GM21786 (cell line): ENCODE measurements around the gene NEMF.
"Not testable (repeated sequence)": the region's sequence is repeated elsewhere in the genome, so short reads cannot be mapped to it uniquely, and the experiment has no call there.

Experiments used
- ATAC-seq: cut with Tn5 transposase; IDR thresholded peaks from one replicate; pipeline ENCODE4 v1.9.1; 2021; ENCODE audit not compliant: unreplicated experiment

NEMF gene

DNA sequence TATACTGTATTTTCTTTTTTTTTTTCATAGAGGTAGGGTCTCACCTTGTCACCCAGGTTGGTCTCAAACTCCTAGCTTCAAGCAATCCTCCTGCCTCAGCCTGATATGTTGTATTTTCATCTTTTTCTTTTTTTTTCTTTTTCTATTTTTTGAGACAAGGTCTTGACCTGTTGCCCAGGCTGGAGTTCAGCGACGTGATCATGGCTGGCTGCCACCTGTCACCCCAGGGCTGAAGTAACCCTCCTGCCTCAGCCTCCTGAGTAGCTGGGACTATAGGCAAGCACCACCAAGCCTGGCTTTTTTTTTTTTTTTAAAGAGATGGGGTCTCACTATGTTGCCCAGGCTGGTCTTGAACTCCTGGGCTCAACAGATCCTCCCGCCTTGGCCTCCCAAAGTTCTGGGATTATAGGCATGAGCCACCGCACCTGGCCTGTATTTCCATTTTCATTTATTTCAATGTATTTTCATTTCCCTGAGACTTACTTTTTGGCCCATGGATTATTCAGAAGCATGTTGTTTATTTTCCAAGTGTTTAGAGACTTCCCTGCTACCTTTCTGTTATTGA lies 24.1 kb upstream of the NEMF start:
- ATAC-seq = no peak

DNA sequence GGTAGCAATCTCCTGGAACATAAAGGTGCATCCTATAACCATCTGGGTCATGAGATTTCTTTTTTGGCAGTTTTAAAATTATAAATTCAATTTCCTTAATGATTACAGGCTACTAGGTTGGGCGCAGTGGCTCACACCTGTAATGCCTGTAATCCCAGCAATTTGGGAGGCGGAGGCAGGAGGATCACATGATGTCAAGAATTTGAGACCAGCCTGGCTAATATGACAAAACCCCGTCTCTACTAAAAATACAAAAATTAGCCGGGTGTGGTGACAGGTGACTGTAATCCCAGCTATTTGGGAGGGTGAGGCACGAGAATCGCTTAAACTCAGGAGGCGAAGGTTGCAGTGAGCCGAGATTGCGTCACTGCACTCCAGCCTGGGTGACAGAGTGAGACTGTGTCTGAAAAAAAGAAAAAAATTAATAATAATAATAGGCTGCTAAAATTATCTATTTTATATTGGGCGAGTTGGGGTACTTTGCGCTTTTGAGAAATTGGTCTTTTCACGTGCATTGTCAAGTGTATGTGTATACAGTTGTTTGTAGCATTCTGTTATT lies 23.1 kb upstream of the NEMF start:
- no peak for ATAC-seq

DNA sequence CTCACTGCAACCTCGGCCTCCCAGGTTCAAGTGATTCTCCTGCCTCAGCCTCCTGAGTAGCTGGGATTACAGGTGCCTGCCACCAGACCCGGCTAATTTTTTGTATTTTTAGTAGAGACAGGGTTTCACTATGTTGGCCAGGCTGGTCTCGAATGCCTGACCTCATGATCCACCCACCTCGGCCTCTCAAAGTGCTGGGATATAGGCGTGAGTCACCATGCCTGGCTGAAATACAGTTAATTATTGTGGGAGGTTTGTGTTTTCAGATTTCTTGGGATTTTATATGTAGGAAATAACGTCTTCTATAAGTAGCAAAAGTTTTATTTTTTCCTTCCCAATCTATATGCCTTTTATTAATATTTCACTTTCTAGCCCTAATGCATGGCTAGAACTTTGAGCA lies 21.0 kb upstream of the NEMF start:
- not testable (repeated sequence) for ATAC-seq

DNA sequence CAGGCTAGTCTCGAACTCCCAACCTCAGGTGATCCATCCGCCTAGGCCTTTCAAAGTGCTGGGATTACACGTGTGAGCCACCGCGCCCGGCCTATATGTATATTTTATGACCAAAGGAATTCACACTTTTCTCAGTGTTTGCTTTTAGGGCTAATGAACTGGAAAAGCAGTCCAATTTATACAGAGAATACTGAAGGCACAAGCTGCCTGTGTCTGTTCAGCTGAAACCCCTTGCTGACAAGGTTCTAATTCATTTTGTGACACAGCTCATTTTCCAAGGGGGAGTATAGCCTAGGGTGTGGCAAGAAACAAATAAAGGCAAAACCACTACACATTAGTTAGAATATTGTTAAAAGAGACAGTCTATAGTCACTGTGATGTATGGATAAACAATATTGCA lies 18.3 kb upstream of the NEMF start:
- ATAC-seq = no peak

DNA sequence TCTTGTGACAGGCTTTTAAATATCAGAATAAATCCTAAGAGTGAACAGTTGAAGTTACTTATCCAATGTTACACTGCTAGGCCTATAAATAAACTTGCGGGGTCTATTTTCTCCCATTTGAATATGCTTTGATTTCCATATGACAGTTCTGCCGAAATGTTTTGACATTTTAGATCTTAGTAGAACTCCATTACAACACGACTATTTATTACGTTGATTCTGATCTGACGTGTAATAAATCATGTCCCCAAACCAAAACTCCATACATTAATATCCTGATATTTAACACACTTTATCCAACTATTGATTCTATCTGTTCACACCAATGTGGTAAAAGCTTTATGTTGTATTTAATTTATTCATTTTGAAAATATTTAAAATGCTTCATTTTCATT lies 16.1 kb upstream of the NEMF start:
- no peak for ATAC-seq

DNA sequence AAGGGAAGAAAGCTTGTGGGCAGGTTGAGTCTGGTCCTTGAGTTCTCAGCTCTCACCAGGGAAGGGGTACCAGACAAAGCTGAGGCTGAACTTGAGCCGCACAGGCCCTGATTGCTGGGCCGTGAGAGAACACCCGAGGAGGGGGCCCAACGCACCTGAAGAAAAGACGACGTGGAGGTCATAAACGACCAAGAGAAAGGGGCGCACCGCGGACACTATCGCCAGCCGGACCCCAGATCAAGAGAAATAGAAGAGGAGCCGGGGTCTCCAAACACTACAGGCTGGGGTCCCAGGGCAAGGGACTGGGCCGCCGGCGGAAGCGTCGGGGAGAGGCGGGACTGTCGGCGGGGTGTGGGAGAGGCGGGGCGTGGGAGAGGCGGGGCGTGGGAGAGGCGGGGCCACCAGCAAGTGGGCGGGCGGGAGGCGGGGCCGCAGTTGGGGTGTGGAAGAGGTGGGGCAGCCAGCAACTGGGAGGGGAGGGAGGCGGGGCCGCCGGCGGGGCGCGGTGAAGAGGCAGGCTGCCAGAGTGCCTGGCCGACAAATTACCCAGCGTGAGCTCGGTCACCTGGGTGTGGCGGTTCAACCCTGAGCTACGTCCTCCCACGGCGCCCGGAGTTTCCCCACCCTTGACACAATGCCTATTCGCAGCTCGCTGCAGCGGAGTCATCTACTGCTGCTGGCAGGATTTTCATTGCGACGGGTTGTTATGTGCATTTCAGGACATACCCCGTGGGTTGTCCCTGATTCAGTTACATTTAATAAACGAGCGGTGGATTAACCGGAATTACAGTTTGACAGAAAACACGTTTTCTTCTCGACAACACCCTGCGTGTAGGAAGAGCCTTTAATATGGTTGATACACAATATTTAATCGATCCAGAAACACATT lies 15.5 kb upstream of the NEMF start:
- ATAC-seq = peak; percentile 86

DNA sequence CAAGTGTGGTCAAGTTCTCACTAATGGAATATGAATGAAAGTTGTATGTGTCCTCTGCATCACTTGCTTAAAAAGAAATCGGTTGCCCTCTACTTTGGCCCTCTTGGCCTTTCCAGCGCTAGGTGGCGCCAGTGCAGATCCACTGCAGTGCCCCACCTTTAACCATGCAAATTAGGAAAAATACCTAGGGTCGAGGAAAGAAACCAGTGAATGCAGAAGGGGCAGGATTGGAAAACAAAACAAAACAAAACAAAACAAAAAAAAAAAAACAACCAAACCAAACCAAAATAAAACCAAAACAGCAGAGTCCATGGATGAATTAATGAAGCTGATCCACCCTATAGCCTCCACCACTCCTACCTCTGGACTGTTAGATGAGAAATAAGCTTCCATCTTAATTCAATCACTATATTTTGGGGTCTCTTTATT lies 12.9 kb upstream of the NEMF start:
- no peak for ATAC-seq

DNA sequence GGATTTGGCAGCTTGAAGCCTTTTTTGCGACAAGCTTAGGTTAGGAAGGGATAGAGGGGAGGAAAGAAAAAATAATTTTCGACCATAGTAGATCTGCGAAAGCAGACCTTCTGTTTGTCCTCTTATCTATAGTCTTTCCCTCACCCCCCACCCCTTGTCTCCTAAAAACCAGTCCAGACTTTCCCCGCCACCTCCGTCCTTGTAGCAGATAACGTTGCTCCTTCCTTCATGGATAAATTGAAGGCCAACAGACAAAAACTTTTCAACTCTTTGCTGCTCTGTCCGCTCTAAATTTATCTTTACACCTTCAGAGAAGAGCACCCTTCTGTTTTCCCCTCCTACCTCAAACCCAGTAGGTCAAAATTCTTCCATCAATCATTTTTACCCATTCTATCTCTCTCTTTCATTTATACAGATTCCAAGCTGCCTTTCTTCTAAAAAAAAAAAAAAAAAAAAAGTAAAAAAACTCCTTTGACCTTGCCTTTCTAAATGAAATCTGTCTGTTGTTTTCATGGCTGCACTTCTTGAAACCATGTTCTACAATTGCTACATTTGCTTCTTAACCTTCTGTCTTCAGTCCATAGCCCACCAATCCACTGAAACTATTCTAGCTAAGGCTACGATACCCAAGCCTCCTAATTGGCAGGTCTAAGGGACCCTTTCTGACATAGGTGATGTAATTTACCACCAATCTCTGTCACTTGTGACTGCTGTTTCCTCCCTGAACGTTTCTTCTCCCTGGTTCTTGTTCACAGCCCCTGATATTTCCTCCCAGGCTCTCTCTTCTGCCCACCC lies 11.1 kb upstream of the NEMF start:
- no peak for ATAC-seq

DNA sequence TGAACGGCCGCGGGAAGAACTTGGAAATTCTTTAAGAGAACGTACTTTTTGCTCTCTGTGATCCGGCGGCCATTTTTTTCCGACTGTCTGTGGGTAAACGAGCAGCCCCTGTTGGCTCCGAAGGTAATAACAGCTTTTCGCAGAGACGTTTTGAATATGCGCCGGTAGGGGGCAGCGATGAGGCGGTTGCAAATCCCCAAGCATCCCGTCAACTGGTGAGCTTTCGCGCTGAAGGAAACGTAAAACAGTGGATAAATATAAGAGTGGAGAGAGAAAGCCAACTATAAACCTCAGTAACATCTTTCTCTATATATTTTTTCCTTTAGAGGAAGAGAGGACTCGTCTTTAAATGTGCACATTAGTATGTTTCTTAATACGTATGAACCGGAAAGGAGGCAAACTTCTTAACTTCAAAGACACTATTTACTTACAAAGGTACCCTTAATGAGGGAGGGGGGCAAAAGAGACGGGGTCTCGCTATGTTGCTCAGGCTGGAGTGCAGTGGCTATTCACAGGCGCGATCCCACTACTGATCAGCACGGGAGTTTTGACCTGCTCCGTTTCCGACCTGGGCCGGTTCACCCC lies 9.6 kb upstream of the NEMF start:
- ATAC-seq = peak; percentile 24

DNA sequence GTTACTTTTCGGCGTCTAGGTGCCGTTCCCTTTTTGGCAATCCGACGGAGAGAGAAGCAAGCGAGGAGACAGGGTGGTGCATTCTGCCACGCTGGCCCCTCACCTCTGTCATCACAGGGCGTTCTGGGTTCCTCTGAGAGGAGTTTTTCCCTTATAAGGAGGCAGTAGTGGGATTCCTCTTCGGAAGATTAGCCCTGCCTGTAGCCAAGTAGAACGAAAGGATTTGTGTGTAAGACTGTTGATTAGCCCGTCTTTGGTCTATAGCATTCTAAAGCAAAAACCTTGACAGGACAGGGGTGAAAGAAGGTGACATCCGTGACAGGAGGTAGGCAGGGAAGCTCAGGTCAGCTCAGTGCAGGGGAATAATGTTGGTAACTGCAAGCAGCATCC lies 9.1 kb upstream of the NEMF start:
- ATAC-seq = peak; percentile 7

DNA sequence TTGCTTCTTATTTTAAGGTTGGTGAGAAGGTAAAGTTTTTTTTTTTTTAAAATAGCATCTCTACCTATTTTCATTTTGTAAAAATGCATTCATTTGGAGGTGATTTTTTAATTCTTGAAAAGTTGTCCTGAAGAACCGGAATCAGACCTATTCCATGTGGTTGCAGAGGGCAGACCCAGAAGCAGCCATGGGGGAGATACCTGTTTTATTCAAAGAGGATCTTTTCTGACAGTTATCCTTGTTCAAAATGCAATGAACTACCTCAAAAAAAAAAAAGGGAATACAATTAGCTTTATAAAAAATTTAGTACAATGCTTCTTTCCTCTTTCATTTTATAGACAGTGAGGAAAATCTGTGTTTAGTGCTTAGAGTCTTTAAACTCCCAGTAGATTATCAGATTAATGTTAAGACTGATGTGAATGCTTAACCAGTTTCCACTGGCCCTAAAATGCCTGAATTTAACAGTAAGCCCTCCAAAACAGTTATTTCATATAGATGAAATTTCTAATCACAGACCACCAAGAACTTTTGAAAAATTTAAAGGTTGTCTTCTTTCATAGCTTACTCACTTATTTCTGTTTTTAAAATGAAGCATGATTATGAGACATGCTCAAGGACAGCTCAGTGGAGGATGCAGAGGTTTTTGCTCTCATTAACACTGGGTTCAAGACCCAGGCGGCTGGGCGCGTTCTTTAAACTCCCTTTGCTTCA lies 8.6 kb upstream of the NEMF start:
- no peak for ATAC-seq

DNA sequence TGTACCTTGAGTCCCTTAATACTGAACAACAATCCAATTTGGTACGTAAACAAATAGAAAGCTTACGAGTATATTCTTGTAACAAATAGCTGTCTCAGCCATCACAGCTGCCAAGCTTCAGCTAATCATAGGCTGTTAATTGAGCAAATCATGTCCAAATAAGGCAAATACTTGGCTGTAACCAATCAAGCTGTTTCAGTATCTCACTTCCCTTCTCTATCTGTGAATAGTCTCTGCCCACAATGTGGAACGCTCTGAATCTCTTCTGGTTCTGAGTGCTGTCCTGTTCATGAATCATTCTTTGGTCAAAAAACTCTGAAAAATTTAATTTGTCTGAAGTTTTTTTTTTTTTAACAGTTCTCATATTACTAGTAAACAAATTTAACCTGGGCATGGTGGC lies 5.8 kb upstream of the NEMF start:
- no peak for ATAC-seq

DNA sequence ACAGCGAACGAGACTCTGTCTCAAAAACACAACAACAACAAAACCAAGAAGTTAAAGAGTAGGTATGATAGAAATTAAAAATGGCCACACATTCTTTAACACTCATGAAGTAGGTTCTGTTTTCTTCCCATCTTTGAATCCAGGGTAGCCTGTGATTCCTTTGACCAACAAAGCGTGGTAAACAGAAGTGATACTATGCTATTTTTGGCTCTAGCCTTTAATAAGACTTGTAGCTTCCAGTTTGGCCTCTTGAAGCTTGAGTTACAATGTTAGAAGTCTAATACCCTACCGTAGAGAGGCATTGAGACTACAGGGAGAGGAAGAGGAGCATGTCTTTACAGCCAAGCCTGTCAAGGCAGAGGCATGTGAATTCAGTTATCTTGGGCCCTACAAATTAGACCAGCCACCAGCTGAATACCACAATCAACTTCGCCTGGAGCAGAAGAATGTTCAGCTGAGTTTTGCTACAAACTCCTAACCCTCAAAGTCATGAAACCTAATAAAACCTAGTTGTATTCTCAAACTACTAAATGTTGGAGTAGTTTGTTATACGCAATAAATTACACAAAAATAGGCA lies 4.9 kb upstream of the NEMF start:
- no peak for ATAC-seq

DNA sequence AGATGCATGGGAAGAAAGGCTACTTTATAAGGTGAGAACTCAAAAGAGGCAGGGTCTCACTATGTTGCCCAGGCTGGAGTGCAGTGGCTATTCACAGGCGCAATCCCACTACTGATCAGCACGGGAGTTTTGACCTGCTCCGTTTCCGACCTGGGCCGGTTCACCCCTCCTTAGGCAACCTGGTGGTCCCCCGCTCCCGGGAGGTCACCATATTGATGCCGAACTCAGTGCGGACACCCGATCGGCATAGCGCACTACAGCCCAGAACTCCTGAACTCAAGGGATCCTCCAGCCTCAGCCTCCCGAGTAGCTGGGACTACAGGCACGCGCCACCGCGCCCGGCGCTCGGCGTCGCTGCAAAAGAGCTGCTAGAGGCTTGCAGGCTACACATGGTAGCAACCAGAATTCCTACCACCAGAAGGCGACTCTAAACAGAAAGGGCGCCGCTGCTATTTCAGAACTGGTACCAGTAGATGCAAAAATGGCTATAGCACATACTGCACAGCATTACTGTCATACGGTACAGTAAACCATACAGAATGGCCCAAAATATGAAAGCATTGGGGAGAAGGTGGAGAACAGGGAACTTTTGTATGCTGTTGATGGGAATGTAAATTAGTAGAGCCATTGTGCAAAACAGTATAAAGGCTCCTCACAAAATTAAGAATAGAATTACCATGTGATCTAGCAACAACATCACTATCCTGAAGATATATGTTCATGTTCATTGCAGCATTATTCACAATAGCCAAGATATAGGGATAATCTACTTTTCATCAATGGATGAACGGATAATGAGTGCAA lies 1.2 kb upstream of the NEMF start:
- ATAC-seq = peak; percentile 63

DNA sequence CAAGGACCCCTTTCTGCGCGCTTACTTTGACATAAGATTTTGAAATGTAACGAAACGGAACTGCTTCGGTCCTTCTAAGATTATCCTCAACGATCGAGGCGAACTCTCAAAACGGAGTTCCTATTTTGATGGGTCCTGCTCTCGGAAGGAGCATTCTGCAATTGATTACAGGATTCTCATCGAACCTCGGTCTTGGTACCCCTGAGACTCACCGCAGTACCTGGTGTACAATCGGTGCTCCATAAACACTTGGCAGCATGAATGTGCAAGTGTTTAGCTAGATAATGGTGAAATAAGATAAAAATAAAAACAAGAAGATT lies 530 bp upstream of the NEMF start:
- no peak for ATAC-seq

DNA sequence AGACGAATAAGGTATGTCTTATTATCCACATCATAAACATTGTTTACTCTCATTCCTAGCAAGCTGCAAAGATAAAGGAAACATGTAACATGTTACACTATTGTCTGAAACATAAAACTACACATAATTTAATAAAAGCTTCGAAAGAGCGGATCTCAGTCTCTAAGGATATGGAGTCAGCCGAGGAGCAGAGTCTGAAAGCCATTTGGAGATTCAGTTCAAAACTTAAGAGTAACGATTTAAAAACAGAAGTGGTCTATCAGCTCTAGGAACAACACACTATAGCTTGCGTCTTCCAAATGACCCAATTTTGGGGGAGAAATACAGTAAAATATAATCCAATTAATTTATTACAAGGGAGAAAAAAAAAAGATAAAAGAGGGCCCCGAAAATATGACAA lies 775 bp downstream of the NEMF start:
- no peak for ATAC-seq

DNA sequence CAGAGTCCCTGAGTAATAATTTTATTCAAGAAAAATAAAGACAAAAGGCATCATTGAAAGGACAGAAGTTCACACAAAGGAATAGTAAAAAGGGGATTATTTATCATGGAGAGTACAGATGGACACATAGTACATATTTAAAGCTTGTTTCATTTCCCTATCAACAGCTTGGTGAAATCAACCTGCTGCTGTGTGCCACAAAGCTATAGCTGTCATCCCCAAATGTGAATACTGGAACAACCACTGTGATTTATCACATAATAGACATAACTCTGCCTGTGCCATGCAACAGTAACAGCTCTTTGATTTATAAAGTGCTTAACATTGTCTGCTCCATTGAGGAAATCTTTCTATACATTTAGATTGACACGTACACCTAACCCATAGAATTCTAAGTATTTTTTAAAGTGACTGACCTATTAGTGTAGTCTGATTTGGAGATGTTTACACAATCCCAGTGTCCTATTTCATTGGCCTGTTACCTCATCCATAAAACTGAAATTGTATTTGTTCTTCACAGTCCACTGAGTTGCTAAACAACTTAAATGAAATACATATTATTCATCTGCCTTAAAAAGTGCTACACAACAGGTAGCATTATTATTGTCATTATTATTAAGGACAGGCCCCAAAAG lies 3.3 kb downstream of the NEMF start:
- no peak for ATAC-seq

DNA sequence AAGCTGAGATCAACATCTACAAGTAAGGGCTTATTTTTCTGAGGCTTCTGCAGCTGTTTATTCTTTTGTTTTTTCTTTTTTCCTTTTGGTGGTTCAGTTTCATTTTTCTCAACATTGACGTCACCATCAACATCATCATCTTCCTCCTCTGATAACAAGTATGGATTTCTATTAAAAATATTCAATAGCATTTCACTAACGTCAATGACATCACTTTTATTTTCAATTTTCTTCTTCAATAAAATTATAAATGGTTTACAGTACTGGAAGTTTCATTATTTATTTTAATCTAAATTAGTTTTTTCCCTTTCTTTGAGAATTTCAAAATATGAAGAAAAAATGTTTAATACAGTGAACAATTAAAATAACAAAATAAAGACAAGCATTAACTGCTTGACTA lies 23.9 kb downstream of the NEMF start:
- ATAC-seq = no peak

DNA sequence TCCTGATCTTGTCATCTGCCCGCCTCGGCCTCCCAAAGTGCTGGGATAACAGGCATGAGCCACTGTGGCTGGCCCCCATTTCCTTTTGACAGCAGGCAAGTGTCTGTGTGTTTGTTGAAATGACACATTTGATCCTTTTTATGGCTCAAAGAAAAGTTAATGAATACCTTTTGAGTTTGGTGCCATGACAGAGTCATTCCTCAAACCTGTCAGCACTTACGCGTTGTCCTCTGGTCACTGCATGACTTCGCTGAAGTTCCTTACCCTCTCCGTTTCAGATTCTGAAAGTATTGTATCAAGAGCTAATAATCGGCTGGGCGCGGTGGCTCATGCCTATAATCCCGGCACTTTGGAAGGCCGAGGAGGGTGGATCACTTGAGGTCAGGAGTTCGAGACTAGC lies 32.4 kb downstream of the NEMF start:
- no peak for ATAC-seq
